Neural progenitor cell (in vitro differentiated cells): Measurements from ENCODE around the gene C22orf31.

ENCODE experiments used
- CTCF ChIP-seq: fragments of 200-600 bp; sonication (generic); IDR thresholded peaks from 2 replicates; pipeline ENCODE4 v1.5.1; 2017; ENCODE audit warnings: antibody characterized with exemption, mild to moderate bottlenecking
- EZH2 ChIP-seq: fragments of 200-600 bp; sonication (generic); IDR thresholded peaks from 2 replicates; pipeline ENCODE4 v1.6.1; 2017; ENCODE audit warnings: antibody characterized with exemption, mild to moderate bottlenecking, moderate library complexity
- EZH2phosphoT487 ChIP-seq: fragments of 200-600 bp; sonication (generic); IDR thresholded peaks from 2 replicates; pipeline ENCODE4 v1.6.1; 2017; ENCODE audit warnings: antibody characterized with exemption

- TF ChIP-seq CTCF: no peak
- TF ChIP-seq EZH2: no peak
- TF ChIP-seq EZH2phosphoT487: no peak
Measured at GRCh38 chr22:29044657-29045176, 16.9 kb downstream of the C22orf31 start.
